HepG2 (cell line): ENCODE data around the gene NGDN. TPM values are rescaled to one million over a fixed set of nuclear protein-coding genes. Genes with fewer than 3 reads are reported as not detected.
A peak's percentile ranks its signal among the peaks of the same experiment; 100 is the strongest.

Experiments
- ATF4 ChIP-seq, 2 experiments: fragments of 450-650 bp in 1 of 2; sonication (generic) in 1 of 2; formaldehyde crosslinking; IDR thresholded peaks; 2 replicates each; pipeline versions ENCODE4 v1.5.0 to v1.8.0; 2020 to 2022; ENCODE audit warnings: mild to moderate bottlenecking in 1 of 2, missing genetic modification reagents in 1 of 2
- HBP1 ChIP-seq: IDR thresholded peaks from 2 replicates; pipeline ENCODE4 v1.6.1; 2016; ENCODE audit warnings: low read depth, control low read depth
- ISX ChIP-seq: sonication (generic); formaldehyde crosslinking; conservative IDR thresholded peaks from 2 replicates; pipeline ENCODE4 v1.5.0; 2020; ENCODE audit warnings: missing genetic modification reagents
- SPEN ChIP-seq: sonication (generic); formaldehyde crosslinking; IDR thresholded peaks from 2 replicates; pipeline ENCODE4 v1.5.1; 2020; ENCODE audit warnings: low read depth, mild to moderate bottlenecking, missing genetic modification reagents
- STAT5B ChIP-seq: sonication (generic); formaldehyde crosslinking; IDR thresholded peaks from 2 replicates; pipeline ENCODE4 v1.4.0; 2020; ENCODE audit warnings: missing genetic modification reagents
- TFDP1 ChIP-seq: IDR thresholded peaks from 2 replicates; pipeline ENCODE4 v1.6.1; 2016; ENCODE audit warnings: missing compliant biosample characterization, missing genetic modification reagents, borderline replicate concordance
- ZKSCAN8 ChIP-seq: IDR thresholded peaks from 2 replicates; pipeline ENCODE4 v1.6.1; 2016; ENCODE audit warnings: borderline replicate concordance, missing genetic modification reagents, missing compliant biosample characterization
- ZNF142 ChIP-seq: sonication (generic); formaldehyde crosslinking; IDR thresholded peaks from 2 replicates; pipeline ENCODE4 v1.4.0; 2020; ENCODE audit warnings: missing genetic modification reagents
- ZNF674 ChIP-seq: sonication (generic); formaldehyde crosslinking; IDR thresholded peaks from 2 replicates; pipeline ENCODE4 v1.5.0; 2020; ENCODE audit warnings: low read depth, mild to moderate bottlenecking, missing genetic modification reagents
- polyA plus RNA-seq, 8 experiments: library from polyadenylated mRNA; depleted of rRNA in 3 of 8; stranded (reverse) in 7 of 8; unstranded in 1 of 8; fragments of >200 nt; fragmentation: Illumina TruSeq in 4 of 8; extraction: Trizol in 4 of 8; gene quantifications; 2 replicates each; pipeline versions ENCODE4 v1.2.1 to v1.2.3, GENCODE V29; 2011 to 2016; ENCODE audit warnings: low read depth in 4 of 8, missing spikeins in 1 of 8, mixed read lengths in 1 of 8; ENCODE audit not compliant: insufficient read depth in 1 of 8
- total RNA-seq, 5 experiments: library from RNA; depleted of rRNA; stranded (reverse); fragments of >200 nt; fragmentation: Illumina TruSeq; extraction: Trizol; gene quantifications; 2 replicates each; pipeline ENCODE4 v1.2.3, GENCODE V29; 2016; ENCODE audit warnings: low read depth in 1 of 5
- TF ChIP-seq, protein P1 (sequence below): sonication (generic); formaldehyde crosslinking; IDR thresholded peaks from 2 replicates; pipeline ENCODE4 v1.4.0; 2020; ENCODE audit warnings: missing genetic modification reagents, borderline replicate concordance
- TF ChIP-seq, protein P2 (sequence below): sonication (generic); formaldehyde crosslinking; IDR thresholded peaks from 2 replicates; pipeline ENCODE4 v1.8.1; 2022; ENCODE audit warnings: mild to moderate bottlenecking, missing genetic modification reagents
- TF ChIP-seq, protein P3 (sequence below): sonication (generic); formaldehyde crosslinking; IDR thresholded peaks from 2 replicates; pipeline ENCODE4 v1.5.0; 2020; ENCODE audit warnings: missing genetic modification reagents

Gene NGDN
- total and polyA plus RNA-seq, 2 of the 13 experiments (the other 11 are each of a cell fraction or from before 2014, with no cell fraction given), result 154 to 216 TPM

GRCh38 chr14:23469127-23469905 is at the start of gene NGDN (continued):
- TF ChIP-seq, protein P1, sequence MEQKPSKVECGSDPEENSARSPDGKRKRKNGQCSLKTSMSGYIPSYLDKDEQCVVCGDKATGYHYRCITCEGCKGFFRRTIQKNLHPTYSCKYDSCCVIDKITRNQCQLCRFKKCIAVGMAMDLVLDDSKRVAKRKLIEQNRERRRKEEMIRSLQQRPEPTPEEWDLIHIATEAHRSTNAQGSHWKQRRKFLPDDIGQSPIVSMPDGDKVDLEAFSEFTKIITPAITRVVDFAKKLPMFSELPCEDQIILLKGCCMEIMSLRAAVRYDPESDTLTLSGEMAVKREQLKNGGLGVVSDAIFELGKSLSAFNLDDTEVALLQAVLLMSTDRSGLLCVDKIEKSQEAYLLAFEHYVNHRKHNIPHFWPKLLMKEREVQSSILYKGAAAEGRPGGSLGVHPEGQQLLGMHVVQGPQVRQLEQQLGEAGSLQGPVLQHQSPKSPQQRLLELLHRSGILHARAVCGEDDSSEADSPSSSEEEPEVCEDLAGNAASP (CRISPR knock-in tag), result peak; percentile 84; the same call in 1 of the 2 replicates
- TF ChIP-seq, protein P2, sequence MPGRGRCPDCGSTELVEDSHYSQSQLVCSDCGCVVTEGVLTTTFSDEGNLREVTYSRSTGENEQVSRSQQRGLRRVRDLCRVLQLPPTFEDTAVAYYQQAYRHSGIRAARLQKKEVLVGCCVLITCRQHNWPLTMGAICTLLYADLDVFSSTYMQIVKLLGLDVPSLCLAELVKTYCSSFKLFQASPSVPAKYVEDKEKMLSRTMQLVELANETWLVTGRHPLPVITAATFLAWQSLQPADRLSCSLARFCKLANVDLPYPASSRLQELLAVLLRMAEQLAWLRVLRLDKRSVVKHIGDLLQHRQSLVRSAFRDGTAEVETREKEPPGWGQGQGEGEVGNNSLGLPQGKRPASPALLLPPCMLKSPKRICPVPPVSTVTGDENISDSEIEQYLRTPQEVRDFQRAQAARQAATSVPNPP (CRISPR knock-in tag), result 0 out of 2 replicates have a peak, but pooled peaks have one; percentile 9
- TF ChIP-seq ZNF674 (peak; percentile 98; the same call in 1 of the 2 replicates), ZNF142 (CRISPR knock-in tag) (peak; percentile 73; the same call in 1 of the 2 replicates), TFDP1 (CRISPR knock-in tag) (peak; percentile 91), ZKSCAN8 (CRISPR knock-in tag) (0 out of 2 replicates have a peak, but pooled peaks have one; percentile 20), HBP1 (CRISPR knock-in tag) (peak; percentile 94), ISX (CRISPR knock-in tag) (peak; percentile 85; the same call in 1 of the 2 replicates), ATF4 (CRISPR knock-in tag; IDR thresholded peaks at IDR 0.05) (0 out of 4 replicates have a peak, but pooled peaks of 1 of the 2 experiments have one; percentile 10), SPEN (CRISPR knock-in tag) (peak; percentile 98), STAT5B (CRISPR knock-in tag) (peak; percentile 84)
- TF ChIP-seq, protein P3, sequence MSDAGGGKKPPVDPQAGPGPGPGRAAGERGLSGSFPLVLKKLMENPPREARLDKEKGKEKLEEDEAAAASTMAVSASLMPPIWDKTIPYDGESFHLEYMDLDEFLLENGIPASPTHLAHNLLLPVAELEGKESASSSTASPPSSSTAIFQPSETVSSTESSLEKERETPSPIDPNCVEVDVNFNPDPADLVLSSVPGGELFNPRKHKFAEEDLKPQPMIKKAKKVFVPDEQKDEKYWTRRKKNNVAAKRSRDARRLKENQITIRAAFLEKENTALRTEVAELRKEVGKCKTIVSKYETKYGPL (CRISPR knock-in tag), result 0 out of 2 replicates have a peak, but pooled peaks have one; percentile 48
